Central memory CD4-positive, alpha-beta T cell (primary cell): Measurements from ENCODE around the gene RPH3AL.
"Not testable (repeated sequence)": the region's sequence is repeated elsewhere in the genome, so short reads cannot be mapped to it uniquely, and the experiment has no call there.

ENCODE experiments used
- DNase-seq: peaks from one replicate; pipeline ENCODE4 v3.0.0; 2022

The RPH3AL gene

DNA sequence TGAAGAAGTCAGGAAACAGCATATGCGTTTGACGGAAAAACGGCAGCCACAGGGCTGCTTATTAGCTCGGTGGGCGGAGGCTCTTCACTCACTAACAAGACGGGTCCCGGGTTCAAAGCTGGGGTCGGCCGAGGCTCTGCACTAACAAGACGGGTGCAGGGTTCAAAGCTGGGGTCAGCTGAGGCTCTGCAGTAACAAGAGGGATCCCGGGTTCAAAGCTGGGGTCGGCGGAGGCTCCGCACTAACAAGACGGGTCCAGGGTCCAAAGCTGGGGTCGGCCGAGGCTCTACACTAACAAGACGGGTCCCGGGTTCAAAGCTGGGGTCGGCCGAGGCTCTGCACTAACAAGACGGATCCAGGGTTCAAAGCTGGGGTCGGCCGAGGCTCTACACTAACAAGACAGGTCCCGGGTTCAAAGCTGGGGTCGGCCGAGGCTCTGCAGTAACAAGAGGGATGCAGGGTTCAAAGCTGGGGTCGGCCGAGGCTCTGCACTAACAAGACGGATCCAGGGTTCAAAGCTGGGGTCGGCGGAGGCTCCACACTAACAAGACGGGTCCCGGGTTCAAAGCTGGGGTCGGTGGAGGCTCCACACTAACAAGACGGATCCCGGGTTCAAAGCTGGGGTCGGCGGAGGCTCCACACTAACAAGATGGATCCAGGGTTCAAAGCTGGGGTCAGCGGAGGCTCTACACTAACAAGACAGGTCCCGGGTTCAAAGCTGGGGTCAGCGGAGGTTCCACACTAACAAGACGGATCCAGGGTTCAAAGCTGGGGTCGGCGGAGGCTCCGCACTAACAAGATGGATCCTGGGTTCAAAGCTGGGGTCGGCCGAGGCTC, 117.4 kb downstream of the RPH3AL start:
- DNase-seq = not testable (repeated sequence)

DNA sequence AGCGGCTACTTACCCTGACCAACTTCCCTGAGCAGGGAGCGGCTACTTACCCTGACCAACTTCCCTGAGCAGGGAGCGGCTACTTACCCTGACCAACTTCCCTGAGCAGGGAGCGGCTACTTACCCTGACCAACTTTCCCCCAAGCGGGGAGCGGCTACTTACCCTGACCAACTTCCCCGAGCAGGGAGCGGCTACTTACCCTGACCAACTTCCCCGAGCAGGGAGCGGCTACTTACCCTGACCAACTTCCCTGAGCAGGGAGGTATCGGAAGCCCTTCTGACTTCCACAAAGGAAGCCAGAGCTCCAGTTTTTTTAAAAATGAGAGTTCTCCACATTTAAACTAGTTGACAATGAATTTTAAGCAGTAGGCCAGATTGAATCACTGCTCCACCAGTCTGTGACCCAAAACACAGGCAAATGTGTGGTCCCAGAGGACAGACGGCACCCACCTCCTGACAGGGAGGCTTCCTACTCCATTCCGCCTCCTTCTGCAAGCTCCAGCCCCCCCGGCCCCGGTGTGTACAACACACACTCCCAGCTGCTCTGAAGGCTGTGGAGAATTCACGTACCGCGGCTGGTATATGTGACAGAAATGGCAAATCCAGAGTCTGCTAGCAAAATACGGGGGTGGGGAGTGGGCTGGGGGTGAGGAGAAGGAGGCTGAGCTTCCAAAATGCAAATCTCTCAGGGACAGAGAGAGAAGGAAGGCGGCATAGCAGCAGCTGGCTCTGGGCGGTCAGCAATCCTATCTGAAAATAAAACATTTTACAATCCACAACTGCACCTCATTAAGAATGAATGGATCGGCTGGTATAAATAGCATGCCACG, 118.2 kb downstream of the RPH3AL start:
- DNase-seq = not testable (repeated sequence)

DNA sequence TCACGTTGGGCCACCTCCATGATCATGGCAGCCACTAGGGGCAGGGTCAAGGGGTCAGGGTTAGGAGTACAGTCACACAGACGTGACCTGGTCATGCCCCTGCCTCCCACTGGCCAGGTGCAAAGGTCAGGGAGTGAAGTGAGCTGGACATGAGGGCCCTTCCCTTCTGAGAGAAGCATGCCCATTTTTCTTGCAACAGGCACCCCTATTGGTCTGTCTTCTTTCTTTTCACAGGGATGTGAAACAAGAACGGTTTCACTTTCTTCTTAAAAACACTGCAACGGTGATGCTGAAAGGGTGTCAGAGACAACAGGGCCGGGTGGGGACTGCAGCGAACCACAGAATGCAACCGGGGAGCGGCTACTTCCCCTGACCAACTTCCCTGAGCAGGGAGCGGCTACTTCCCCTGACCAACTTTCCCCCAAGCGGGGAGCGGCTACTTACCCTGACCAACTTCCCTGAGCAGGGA, 119.1 kb downstream of the RPH3AL start:
- DNase-seq = no peak

DNA sequence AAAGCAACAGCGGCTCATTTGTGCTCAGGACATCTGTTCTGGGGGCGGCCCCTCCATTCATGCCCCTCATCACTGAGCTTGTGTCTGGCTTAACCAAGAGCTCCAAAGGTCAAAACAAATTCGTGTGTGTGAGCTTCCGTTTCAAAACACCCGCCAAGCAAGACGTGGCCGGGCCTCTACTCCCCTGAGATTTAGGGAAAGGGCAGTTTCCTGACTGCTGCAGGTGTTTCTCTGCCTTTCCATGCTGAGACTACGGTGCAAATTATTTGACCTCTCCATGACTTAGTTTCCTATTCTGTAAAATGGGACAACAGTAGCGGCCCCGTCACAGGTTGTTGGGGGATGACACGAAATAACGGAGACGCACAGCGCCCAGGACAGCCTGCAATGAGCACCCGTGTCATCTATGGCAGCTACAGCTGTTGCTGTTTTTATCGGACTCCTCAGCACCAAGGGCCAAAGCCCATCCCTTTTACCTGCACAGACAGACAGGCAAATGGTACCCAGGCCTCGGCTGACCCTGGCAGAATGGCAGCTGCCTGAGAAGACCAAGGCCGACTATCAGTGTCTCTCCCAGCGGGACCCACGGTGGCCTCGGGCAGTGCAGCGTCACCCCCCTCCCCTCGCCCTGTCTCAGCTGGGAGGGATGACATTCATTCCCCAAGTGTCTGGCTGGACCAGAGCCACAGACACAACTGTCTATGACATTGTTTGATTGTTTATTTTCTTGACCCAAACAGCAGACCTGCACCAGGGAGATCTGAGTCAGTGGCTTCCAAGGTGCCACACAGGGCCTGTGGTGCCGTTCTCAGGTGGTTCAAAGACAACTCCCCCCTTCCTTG, 120.4 kb downstream of the RPH3AL start:
- no peak for DNase-seq

DNA sequence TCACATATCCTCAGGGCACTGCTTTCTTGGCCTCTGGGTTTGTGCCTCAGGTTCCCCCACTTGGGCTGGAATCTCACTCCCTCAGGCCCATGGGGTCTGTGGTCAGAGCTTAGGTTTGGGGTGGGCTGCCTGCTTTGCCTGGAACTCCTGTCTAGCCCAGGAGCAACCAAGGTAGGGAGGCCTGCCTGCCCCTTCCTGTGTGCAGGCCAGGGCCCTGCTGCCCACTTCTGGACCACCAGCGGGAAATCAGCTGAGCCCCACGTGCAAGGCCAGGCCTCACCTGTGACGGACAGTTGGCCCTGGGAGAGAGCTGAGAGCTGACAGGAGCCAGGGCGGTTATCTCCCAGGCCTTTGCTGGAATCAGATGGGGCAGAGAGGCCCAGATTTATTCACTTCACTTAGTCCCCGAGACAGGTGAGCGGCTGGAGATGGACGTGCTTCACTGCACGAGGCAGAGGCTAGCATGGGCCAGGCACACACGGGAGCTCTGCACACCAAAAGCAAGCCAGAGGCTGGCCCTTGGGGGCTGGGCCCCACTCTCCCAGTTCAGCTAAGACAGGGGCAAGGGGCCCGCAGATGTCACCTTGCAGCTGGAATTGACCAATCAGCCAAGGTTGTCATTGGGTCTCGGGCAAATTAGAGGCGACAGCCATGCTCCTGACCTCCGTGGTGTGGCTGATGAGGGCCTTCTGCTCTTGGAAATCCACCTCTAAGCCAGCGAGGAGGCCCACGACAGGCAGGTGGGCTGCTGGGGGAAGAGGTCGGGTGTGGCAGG, 121.2 kb downstream of the RPH3AL start:
- no peak for DNase-seq

DNA sequence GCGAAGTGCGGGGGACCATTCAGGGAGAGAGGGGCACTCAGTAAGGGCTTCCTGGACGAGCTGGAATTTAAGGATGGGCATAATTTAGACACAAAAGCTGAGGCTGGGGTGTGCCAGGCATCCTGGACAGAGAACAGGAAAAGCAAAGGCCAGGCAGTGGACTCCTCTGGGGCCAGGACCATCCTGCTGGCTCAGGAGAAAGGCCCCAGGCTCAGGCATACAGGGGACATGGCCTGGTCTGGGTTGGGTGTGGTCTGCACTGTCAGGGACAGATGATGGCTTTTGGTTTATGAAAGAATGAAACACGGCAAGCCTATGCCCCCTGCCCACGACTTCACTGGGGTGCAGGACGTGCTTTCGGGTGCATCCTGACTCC, 122.2 kb downstream of the RPH3AL start:
- no peak for DNase-seq

DNA sequence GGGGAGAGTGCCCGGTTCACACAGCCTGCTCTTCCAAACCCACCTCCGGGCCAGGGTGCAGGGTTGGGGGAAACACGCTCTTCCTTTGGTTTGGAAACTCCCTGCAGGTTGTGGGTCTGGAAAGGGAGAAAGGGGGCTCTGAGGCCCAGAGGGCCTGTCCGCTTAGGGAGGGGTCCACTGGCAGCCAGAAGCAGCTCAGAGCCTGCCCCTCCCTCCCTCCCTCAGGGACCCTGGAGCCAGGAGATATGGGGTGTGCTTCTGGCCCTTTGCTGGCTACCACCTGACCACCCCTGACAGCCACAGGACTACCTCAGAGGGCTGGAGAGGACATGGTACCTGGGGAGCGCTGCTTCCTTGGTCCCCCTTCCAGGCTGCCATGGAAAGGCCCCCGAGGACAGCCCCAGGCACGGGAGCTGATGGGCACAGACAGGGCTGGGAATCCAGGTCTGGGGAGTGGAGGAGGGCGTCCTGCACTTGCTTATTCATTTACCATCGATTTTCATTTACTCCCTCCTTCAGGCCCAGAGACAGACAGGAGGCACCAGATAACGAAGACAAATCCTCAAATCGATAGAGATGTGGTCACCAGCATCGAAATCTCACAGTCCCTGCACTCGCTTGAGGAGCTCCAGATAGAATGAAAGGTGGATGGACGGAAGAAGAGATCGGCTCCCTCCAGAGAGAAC, 122.8 kb downstream of the RPH3AL start:
- DNase-seq = no peak

DNA sequence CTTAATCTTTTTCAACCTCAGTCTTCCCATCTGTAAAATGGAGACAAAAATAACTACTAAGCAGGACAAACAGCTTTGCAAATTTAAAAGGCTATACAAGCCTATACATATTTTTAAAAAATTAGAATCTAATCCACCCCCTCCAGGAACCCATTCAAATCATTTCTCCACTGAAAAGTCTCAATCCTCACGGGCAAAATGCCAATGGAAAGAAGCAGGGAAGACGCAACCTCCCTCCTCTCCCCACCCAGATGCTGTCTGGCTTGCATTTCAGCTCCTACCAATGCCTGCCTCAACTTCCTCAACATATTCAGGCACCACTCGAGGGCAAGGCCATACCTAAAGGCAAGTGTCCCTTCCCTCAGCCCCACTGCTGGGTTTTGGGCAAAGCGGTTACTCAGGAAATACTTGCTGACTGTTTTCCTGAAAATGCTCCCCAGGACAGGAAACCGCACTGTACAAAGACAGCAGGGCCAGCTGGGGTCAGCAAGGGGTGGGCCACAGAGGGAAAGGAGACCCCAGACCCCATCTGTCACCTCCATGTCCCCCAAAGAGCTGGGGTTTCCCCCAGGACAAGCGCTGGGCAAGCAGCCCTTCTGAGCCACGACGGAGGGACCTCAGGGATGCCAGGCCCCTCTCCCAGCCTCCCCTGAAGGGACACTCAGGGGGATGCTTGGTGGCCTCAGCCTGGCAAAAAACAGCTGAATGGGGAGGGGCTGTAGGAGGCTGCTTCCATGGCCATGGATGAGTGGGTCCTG, 123.5 kb downstream of the RPH3AL start:
- DNase-seq = no peak

DNA sequence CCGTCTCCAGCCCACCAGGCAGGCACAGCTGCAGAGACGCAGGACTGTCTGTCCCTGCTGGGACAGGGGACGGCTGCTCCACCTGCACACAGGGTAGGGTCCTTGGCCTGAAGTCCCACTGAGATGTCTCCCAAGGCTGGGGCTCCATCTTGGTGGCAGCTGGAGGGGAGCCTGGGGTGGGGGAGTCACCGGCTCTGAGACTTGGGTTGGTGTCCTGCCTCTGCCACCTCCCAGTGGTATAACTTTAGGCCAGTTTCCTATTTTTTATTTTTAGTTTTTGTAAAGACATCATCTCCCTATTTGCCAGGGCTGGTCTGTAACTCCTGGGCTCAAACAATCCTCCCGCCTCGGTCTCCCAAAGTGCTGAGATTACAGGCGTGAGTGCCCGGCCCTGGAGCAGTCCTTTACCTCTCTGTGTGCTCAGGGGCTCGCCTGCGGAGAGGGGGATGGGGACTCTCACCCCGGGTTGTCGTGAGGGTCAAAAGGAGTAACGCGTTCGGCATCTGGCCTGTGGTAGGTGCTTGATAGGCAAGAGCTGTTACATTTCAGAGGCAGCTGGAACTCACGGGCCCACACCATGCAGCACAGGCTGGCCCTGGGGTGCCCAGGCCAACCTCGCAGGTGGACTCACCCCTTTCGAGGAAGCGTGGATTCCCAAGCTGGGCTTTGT, 124.5 kb downstream of the RPH3AL start:
- DNase-seq = no peak

DNA sequence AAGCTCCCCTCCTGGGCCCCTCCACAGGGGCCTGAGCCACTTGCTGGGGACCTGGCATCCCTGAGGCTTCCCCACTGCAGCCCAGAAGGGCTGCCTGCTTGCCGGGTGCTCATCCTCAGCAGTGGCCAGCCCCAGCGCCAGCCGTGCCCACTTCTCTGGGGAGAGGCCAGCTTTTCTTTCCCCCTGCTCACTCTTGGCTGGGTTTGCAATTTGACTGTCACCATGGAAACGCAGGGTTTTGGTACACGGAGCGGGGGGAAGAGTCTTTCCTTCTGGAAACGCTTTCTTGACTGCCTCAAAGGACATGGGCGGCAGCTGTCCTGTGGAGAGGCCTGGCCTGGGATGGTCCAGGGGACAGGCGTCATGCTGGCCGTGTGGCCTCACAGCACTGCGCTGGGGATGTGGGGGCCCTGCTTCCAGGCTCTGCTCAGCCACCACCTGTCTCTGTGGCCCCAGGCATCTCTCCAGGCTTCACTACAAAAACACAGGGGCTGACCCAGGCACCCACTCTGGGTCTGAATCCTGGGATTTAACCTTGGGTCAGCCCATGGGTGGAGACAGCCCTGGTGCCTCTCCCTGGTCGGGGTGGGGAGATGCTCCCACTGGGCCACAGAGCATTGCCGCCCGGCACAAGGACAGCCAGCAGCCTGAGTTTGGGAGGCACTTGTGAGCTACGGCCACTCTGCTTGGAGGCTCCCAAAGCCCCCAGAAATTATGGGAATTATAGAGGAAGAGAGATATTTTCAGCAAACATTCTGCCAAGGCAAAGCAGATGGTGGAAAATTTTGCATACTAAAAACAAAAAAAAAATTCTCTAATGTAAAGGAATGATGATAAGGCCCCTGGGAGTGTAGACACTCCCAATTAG, 125.3 kb downstream of the RPH3AL start:
- no peak for DNase-seq

DNA sequence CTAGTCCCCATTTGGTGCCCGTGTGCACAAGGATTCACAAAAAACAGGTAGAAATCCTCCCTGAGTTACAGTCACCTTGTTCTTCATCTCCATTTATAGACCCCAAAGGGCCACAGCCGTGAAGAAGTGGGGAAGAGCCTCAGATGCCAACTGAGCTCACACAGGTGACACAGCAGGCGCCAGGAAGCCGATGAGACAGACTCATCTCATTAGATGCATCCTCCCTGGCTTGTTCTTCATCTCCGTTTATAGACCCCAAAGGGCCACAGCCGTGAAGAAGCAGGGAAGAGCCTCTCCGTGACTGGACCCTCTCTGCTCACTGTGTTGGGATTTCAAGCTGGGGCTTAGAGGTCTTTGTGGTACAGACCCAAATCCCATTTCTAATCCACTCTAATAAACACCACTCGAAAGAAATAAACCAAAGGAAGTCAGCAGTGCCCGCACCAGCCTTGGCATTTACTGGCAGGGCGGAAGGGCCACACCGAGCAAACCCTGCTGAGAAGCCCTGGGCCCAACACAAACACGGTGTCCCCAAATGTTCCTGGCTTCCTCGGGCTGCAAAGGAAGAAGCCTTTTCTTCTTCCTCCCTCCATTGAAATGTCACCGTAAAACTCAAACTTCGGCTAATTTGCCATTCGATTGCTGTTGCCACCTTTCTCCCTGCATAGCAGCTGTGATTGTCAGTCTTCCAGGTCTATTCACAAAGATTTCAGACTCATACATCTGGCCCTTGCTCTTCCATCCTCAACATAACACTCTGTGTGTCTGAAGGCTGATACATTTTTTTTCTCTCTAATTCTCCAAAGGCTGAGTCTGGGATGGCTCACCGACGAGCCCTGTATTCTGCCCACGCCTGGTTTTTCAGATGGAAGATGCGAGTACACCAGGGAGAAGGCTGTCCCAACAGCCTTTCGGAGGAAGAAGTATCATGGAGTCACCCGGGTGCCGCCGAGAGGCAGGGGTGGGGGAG, 126.2 kb downstream of the RPH3AL start:
- DNase-seq = no peak

DNA sequence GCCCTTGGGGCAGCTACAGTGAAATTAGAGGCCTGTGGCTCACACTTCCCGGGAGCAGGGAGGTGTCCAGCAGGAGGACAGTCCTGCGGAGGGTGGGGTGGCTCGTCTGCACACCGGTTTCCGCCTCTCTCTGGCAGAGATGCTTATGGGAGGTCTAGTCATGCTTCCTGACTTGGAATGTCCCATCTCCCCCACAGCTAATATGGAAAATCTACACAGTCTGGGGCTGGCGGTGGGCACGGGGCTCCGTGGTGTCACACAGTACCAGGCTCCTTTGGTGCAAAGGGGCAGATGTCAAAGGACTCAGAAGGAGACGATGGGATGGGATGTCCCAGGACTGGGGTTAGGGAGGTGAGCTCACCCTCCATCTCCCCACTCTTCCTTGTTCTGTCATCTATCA, 127.1 kb downstream of the RPH3AL start:
- no peak for DNase-seq

DNA sequence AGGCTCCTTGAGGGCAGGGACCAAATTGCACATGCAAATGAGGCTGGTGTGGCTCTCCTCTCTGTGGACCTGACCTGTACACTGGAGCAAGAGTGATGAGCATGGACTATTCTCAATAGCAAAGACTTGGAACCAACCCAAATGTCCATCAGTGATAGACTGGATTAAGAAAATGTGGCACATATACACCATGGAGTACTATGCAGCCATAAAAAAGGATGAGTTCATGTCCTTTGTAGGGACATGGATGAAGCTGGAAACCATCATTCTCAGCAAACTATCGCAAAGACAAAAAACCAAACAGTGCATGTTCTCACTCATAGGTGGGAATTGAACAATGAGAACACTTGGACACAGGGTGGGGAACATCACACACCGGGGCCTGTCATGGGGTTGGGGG, 128.0 kb downstream of the RPH3AL start:
- DNase-seq = not testable (repeated sequence)

DNA sequence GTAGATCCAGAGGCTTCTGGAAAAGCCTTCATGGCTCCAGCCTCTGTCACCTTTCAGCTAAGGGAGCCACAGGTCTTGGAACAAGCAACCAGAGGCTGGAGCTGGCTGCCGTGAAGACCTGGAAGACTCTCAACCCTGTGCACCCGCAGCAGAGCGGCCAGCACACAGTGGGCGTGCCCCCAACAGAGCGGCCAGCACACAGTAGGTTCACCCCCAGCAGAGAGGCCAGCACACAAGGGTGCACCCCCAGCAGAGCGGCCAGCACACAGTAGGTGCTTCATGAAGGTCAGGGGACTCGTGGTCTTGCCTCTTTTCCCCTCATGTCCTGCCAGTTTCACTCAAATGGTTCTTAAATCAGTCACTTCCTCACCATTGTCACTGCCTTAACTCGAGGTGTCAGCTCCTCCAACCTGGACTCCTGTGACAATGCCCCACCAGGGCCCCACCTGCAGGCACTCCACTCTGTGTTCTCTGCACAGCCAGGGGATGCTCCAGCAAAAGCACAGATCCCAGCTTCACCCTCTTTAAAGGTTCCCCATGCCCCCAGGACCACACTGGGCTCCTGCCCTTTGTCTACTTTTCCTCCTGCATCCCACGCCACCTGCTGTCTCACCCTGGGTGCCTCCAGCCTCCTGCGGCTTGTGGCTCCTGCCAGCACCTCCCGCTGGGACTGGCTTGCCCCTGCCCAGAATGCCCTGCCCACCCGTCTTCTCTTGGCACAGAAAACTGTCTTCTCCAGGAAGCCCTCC, 128.7 kb downstream of the RPH3AL start:
- DNase-seq = no peak

DNA sequence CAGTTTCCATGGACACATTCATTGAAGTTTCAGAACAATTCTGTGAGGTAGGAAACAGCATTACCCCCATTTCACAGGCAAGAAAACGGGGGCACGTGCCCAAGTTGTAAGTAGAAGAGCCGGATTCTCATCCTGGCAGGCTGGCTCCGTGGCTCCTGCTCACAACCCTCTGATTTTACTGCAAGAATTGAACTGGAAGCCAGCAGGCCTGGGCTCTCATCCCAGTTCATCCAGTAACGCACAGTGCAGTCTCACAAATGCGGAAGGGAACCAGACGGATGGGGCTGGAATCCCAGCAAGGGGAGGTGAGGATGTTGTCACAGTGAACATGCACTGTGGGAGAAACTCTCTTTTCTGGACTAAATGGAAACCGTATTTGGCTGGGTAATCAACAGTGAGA, 130.4 kb downstream of the RPH3AL start:
- DNase-seq = no peak

DNA sequence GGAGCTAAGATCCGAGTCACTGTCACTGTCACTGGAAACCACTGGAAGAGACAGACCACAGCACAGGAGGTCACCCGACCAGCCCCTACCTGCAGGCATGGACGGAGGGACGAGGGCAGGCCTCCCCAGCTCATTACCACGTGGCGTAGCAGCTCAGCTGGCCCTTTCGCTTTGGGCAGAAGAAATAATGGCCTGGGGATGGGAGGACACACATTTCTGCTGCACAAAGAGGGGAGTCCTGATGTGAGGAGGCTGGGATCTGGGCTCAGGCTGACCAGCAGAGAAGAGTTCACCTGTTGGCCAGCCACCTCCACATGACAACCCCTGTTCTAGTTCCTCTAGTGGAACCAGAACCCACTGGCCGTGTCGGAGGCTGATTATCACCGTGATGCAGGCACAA, 132.9 kb downstream of the RPH3AL start:
- no peak for DNase-seq

DNA sequence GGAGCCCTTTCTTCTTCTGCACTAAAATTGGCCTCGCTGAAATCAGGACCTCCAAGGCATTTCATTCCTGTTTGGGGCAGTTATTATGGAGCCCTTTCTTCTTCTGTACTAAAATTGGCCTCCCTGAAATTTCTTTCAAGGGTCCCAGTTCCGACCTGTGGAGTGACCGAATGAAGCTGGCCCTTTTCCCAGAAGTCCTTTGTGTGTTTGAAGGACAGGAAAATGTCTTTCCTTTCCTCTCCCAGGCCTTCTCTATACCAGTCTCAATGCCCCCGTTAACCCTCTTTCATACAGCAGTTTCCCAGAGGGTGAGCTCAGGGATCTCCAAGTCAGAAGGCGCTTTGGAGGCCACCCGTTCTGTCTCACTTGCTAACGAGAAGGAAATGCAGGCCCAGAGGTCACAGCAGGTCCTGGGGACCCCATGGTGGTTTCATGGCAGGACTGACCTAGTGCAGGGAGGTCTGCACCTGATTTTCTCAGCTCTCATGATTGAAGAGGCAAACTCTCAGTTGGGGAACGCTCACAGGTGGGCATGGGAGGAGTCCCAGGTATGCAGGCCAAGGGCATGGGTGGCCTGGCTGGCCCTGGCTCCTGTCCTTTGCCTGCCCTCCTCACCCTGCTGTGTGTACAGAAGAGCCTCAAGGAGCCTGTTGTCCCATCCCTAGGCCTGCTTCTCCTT, 134.0 kb downstream of the RPH3AL start:
- no peak for DNase-seq
